CD4-positive, alpha-beta T cell (primary cell): ENCODE results near the gene LEKR1. TPM values are rescaled to one million over a fixed set of nuclear protein-coding genes. Genes with fewer than 3 reads are reported as not detected.

Source experiments
- ATAC-seq: fragments of 200-7000 bp; cut with Tn5 transposase; one replicate; pipeline ENCODE4 v1.10.0; 2022; ENCODE audit warnings: mild to moderate bottlenecking; ENCODE audit not compliant: poor library complexity
- CTCF ChIA-PET: fragments of 350-600 bp; sonication (Branson Sonifier 250); formaldehyde crosslinking; loops from one replicate; lab custom pipeline; 2021; ENCODE audit warnings: antibody characterized with exemption, inconsistent platforms; lab: Charles Lee
- POLR2A ChIA-PET: fragments of 350-600 bp; sonication (Branson Sonifier 250); formaldehyde crosslinking; loops from one replicate; lab custom pipeline; 2021; ENCODE audit warnings: antibody characterized with exemption, inconsistent platforms; lab: Charles Lee
- DNase-seq, 14 experiments: peaks; one replicate each; pipeline ENCODE4 v3.0.0-alpha.2; 2013 to 2020; ENCODE audit warnings: mixed read lengths in 2 of 14
- H3K27ac ChIP-seq, 2 donors: one replicate each; pipeline versions ENCODE4 v1.5.1 to v1.7.0; 2013; ENCODE audit warnings: low read length in 2 of 2, low read depth in 1 of 2, mild to moderate bottlenecking in 1 of 2
- H3K27me3 ChIP-seq, 2 experiments: 1 replicate in 1 of 2; 2 replicates in 1 of 2; pipeline versions ENCODE4 v1.6.1 to v1.7.0; 2013; ENCODE audit warnings: low read length in 2 of 2, control low read depth in 1 of 2, mild to moderate bottlenecking in 1 of 2, moderate library complexity in 1 of 2; ENCODE audit not compliant: insufficient read depth in 2 of 2, control insufficient read depth in 1 of 2
- H3K36me3 ChIP-seq: one replicate; pipeline ENCODE4 v1.6.1; 2013; ENCODE audit warnings: low read length, control low read depth; ENCODE audit not compliant: insufficient read depth
- H3K4me1 ChIP-seq: one replicate; pipeline ENCODE4 v1.6.1; 2013; ENCODE audit warnings: low read length, control low read depth; ENCODE audit not compliant: insufficient read depth
- H3K4me3 ChIP-seq: one replicate; pipeline ENCODE4 v1.5.1; 2013; ENCODE audit warnings: mild to moderate bottlenecking, low read length, moderate library complexity
- H3K9me3 ChIP-seq, 2 experiments: 1 replicate in 1 of 2; 2 replicates in 1 of 2; pipeline versions ENCODE4 v1.6.1 to v1.7.0; 2013; ENCODE audit warnings: low read length in 2 of 2, mild to moderate bottlenecking in 2 of 2, control low read depth in 1 of 2, moderate library complexity in 1 of 2; ENCODE audit not compliant: control insufficient read depth in 1 of 2, insufficient read depth in 1 of 2
- H3K27ac Mint-ChIP-seq: one replicate; pipeline ENCODE4 v1.8.0; 2020; ENCODE audit warnings: mixed read lengths
- H3K27me3 Mint-ChIP-seq: one replicate; pipeline ENCODE4 v1.8.0; 2021; ENCODE audit warnings: mixed read lengths
- H3K36me3 Mint-ChIP-seq: one replicate; pipeline ENCODE4 v1.8.0; 2021; ENCODE audit warnings: low read depth, mixed read lengths
- H3K4me1 Mint-ChIP-seq: one replicate; pipeline ENCODE4 v1.8.0; 2021; ENCODE audit warnings: low read depth, mixed read lengths
- H3K4me3 Mint-ChIP-seq: one replicate; pipeline ENCODE4 v1.8.0; 2020; ENCODE audit warnings: mild to moderate bottlenecking, mixed read lengths
- H3K9me3 Mint-ChIP-seq: one replicate; pipeline ENCODE4 v1.8.0; 2020; ENCODE audit warnings: mixed read lengths
- intact Hi-C, 2 experiments: fragments of 100-400 bp; cut with DNase I in 1 of 2; cut with micrococcal nuclease in 1 of 2; formaldehyde crosslinking; loops; one replicate each; pipeline versions ENCODE4 v1.15.1 to v1.9.0; 2023 to 2025; cut with DNase I, micrococcal nuclease
- total RNA-seq, 174 experiments: library from RNA in 2 of 174; stranded (reverse) in 2 of 174; gene quantifications; one replicate each; pipeline ENCODE4 v1.2.3 and lab custom pipeline; 2021 to 2026
- TF ChIP-seq, protein P1 (sequence below): fragments of 200-600 bp; IDR thresholded peaks from one replicate; pipeline ENCODE4 v1.8.0; 2022; ENCODE audit warnings: antibody characterized with exemption, mild to moderate bottlenecking

The LEKR1 gene
- total RNA-seq, 2 experiments from 2014 or later = 0.77 to 1.0 TPM

DNA sequence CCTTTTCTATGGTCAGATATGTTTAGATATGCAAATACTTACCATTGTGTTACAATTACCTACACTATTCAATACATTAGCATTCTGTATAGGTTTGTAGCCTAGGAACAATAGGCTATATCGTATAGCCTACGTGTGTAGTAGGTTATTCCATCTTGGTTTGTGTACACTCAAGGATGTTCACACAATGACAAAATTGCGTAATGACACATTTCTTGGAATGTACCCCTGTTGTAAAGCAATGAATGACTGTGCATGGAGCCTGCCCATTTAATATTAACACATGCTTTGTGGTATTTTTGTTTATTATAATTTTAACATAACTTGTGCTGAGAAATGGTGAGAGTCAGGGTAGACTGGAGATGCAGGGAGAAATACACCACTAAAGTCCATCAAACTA lies 154.9 kb downstream of the LEKR1 start:
- no peaks in the 10 kb centered on the region for H3K27me3 Mint-ChIP-seq
- H3K27ac Mint-ChIP-seq = no peak overlapping the region
- Histone ChIP-seq H3K9me3 (no peaks in the 10 kb centered on the region), H3K27me3 (no peaks in the 10 kb centered on the region), H3K36me3 (no peaks in the 10 kb centered on the region), H3K27ac (no peak overlapping the region), H3K4me1 (peaks cover 2% of the 10 kb centered on the region), H3K4me3 (no peak overlapping the region)
- no peak overlapping the region for H3K4me3 Mint-ChIP-seq
- H3K36me3 Mint-ChIP-seq = no peaks in the 10 kb centered on the region
- TF ChIP-seq, protein P1, sequence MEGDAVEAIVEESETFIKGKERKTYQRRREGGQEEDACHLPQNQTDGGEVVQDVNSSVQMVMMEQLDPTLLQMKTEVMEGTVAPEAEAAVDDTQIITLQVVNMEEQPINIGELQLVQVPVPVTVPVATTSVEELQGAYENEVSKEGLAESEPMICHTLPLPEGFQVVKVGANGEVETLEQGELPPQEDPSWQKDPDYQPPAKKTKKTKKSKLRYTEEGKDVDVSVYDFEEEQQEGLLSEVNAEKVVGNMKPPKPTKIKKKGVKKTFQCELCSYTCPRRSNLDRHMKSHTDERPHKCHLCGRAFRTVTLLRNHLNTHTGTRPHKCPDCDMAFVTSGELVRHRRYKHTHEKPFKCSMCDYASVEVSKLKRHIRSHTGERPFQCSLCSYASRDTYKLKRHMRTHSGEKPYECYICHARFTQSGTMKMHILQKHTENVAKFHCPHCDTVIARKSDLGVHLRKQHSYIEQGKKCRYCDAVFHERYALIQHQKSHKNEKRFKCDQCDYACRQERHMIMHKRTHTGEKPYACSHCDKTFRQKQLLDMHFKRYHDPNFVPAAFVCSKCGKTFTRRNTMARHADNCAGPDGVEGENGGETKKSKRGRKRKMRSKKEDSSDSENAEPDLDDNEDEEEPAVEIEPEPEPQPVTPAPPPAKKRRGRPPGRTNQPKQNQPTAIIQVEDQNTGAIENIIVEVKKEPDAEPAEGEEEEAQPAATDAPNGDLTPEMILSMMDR = no peak
- intact Hi-C loops = no loop called here
- CTCF ChIA-PET = no interaction called here
- peaks cover 7% of the 10 kb centered on the region for H3K4me1 Mint-ChIP-seq
- DNase-seq (no peak), ATAC-seq (no peak)
- POLR2A ChIA-PET = no interaction called here
- no peaks in the 10 kb centered on the region for H3K9me3 Mint-ChIP-seq

DNA sequence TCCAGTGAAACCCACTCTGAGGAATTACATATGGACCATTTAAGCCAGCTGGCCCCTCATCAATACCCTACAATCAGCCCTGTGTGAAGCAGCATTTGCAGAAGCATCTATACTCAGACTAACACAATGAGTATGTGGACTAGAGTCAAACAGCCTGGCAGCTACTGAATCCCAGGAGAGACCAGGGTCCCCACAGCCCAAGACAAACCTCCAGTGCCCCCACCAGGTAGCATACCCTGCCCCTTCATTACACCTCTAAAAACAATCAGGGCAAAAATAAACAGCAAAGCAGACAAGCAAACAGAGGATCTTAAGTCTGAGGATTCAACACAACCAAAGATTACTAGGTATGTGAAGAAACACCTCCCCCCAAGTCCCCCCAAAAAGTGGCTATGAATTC lies 157.4 kb downstream of the LEKR1 start:
- no peaks in the 10 kb centered on the region for H3K9me3 ChIP-seq
- CTCF ChIA-PET = no interaction called here
- Mint-ChIP-seq H3K4me1 (peaks cover 4% of the 10 kb centered on the region), H3K9me3 (no peaks in the 10 kb centered on the region), H3K27me3 (no peaks in the 10 kb centered on the region), H3K36me3 (no peaks in the 10 kb centered on the region), H3K27ac (no peak overlapping the region), H3K4me3 (no peak overlapping the region)
- POLR2A ChIA-PET = no interaction called here
- no peak for DNase-seq
- intact Hi-C loops = no loop called here
- no peaks in the 10 kb centered on the region for H3K27me3 ChIP-seq
- H3K4me3 ChIP-seq = no peak overlapping the region
- ATAC-seq = no peak
- H3K36me3 ChIP-seq = no peaks in the 10 kb centered on the region
- TF ChIP-seq, protein P1 = no peak
- H3K27ac ChIP-seq = no peak overlapping the region
- no peaks in the 10 kb centered on the region for H3K4me1 ChIP-seq

DNA sequence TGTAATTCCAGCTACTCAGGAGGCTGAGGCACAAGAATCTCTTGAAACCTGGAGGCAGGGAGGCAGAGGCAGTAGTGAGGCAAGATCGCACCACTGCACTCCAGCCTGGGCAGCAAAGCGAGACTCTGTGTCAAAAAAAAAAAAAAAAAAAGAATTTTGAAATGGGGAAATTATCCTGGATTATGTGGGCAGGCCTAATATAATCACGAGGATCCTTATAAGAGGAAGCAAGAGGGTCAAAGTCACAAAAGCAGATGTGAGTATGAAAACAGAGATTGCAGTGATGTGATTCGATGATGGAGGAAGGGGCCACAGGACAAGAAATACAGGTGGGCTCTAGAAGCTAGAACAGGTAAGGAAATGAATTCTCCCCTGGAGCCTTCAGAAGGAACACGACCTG lies 159.6 kb downstream of the LEKR1 start:
- Mint-ChIP-seq H3K36me3 (no peaks in the 10 kb centered on the region), H3K27ac (no peak overlapping the region), H3K9me3 (no peaks in the 10 kb centered on the region), H3K27me3 (no peaks in the 10 kb centered on the region), H3K4me3 (no peak overlapping the region), H3K4me1 (no peaks in the 10 kb centered on the region)
- intact Hi-C loops = no loop called here
- POLR2A ChIA-PET = no interaction called here
- H3K27ac ChIP-seq = no peak overlapping the region
- no peaks in the 10 kb centered on the region for H3K9me3 ChIP-seq
- DNase-seq (peak in 1 of 14 experiments; percentile 2), ATAC-seq (no peak)
- no peaks in the 10 kb centered on the region for H3K4me1 ChIP-seq
- no peaks in the 10 kb centered on the region for H3K27me3 ChIP-seq
- TF ChIP-seq, protein P1 = no peak
- CTCF ChIA-PET = no interaction called here
- no peaks in the 10 kb centered on the region for H3K36me3 ChIP-seq
- no peak overlapping the region for H3K4me3 ChIP-seq
